Chondrocyte (in vitro differentiated cells): ENCODE measurements around the gene RNF40. TPM values are rescaled to one million over a fixed set of nuclear protein-coding genes. Genes with fewer than 3 reads are reported as not detected.

ENCODE experiments used
- DNase-seq: peaks from one replicate; pipeline ENCODE4 v3.0.0; 2021; ENCODE audit warnings: mixed read lengths, low spot score
- H3K27ac Mint-ChIP-seq: one replicate; pipeline ENCODE4 v1.8.0; 2021; ENCODE audit warnings: mild to moderate bottlenecking, moderate library complexity, mixed read lengths; ENCODE audit not compliant: unreplicated experiment
- H3K27me3 Mint-ChIP-seq: 2 replicates; pipeline ENCODE4 v1.8.0; 2021; ENCODE audit warnings: low read depth, mixed read lengths
- H3K36me3 Mint-ChIP-seq: 2 replicates; pipeline ENCODE4 v1.8.0; 2021; ENCODE audit warnings: low read depth, mixed read lengths
- H3K4me1 Mint-ChIP-seq: 2 replicates; pipeline ENCODE4 v1.8.0; 2021; ENCODE audit warnings: low read depth, mild to moderate bottlenecking, mixed read lengths
- H3K4me3 Mint-ChIP-seq: one replicate; pipeline ENCODE4 v1.8.0; 2021; ENCODE audit warnings: mild to moderate bottlenecking, moderate library complexity, mixed read lengths; ENCODE audit not compliant: unreplicated experiment
- H3K9me3 Mint-ChIP-seq: 2 replicates; pipeline ENCODE4 v1.8.0; 2021; ENCODE audit warnings: low read depth, mixed read lengths
- CTCF ChIP-seq: fragments of 200-600 bp; sonication (generic); IDR thresholded peaks from 2 replicates; pipeline ENCODE4 v1.5.0; 2021; ENCODE audit warnings: antibody characterized with exemption, mild to moderate bottlenecking, moderate library complexity
- total RNA-seq: library from RNA; stranded (reverse); gene quantifications from 3 replicates; pipeline ENCODE4 v1.2.1, GENCODE V29; 2021

The RNF40 gene
- total RNA-seq, 1 donor from 2014 or later, result 71.1 TPM

- no peak for TF ChIP-seq CTCF
- no peak overlapping the region for H3K27ac Mint-ChIP-seq
- peak; percentile 62 for DNase-seq
- H3K9me3 Mint-ChIP-seq, result no peaks in the 10 kb centered on the region
- no peaks in the 10 kb centered on the region for H3K27me3 Mint-ChIP-seq
- H3K4me3 Mint-ChIP-seq, result no peak overlapping the region
- H3K4me1 Mint-ChIP-seq, result peaks cover 23% of the 10 kb centered on the region
- H3K36me3 Mint-ChIP-seq, result peaks cover 43% of the 10 kb centered on the region
Measured at GRCh38 chr16:30737794-30738648, 24.1 kb upstream of the RNF40 start.

- Mint-ChIP-seq H3K9me3 (no peaks in the 10 kb centered on the region), H3K36me3 (peaks cover 37% of the 10 kb centered on the region), H3K4me1 (peaks cover 23% of the 10 kb centered on the region), H3K27me3 (no peaks in the 10 kb centered on the region), H3K4me3 (no peak overlapping the region), H3K27ac (peak overlapping the region; percentile 49)
- no peak for DNase-seq
- TF ChIP-seq CTCF, result no peak
Measured at GRCh38 chr16:30738984-30739951, 22.9 kb upstream of the RNF40 start.

- peaks cover 36% of the 10 kb centered on the region for H3K36me3 Mint-ChIP-seq
- no peak for TF ChIP-seq CTCF
- no peak overlapping the region for H3K4me3 Mint-ChIP-seq
- peaks cover 23% of the 10 kb centered on the region for H3K4me1 Mint-ChIP-seq
- peak overlapping the region; percentile 88 for H3K27ac Mint-ChIP-seq
- no peaks in the 10 kb centered on the region for H3K27me3 Mint-ChIP-seq
- no peaks in the 10 kb centered on the region for H3K9me3 Mint-ChIP-seq
- DNase-seq, result no peak
Measured at GRCh38 chr16:30740364-30741251, 21.5 kb upstream of the RNF40 start.

- TF ChIP-seq CTCF, result no peak
- Mint-ChIP-seq H3K27me3 (no peaks in the 10 kb centered on the region), H3K36me3 (peaks cover 32% of the 10 kb centered on the region), H3K4me3 (no peak overlapping the region), H3K4me1 (peaks cover 23% of the 10 kb centered on the region), H3K27ac (peak overlapping the region; percentile 88), H3K9me3 (no peaks in the 10 kb centered on the region)
- no peak for DNase-seq
Measured at GRCh38 chr16:30741461-30741914, 20.6 kb upstream of the RNF40 start.
